ENCODE data around the gene MYO18A. TPM values are rescaled to one million over a fixed set of nuclear protein-coding genes. Genes with fewer than 3 reads are reported as not detected.

The MYO18A gene
- total and polyA plus RNA-seq, 2 experiments from 2014 or later, result 33.8 to 35.6 TPM

GRCh38 chr17:29194669-29195068 lies 14.5 kb upstream of the MYO18A start:
- no peaks in the 10 kb centered on the region for H4K20me1 ChIP-seq (ENCODE audit: insufficient read depth, poor library complexity, severe bottlenecking)
- WGBS (ENCODE audit: low lambda C conversion rate, missing lambda C conversion rate), result 89% methylated on average over 3 of the region's 3 CpGs

GRCh38 chr17:29193146-29193545 lies 12.9 kb upstream of the MYO18A start:
- Histone ChIP-seq H3K9me3 (ENCODE audit: low read depth) (no peaks in the 10 kb centered on the region), H3K4me1 (ENCODE audit: insufficient read depth) (no peaks in the 10 kb centered on the region), H3K4me2 (no peak overlapping the region), H3K36me3 (replicated peaks; ENCODE audit: insufficient read depth, low read depth) (no peaks in the 10 kb centered on the region), H2AFZ (no peak overlapping the region), H3K79me2 (no peaks in the 10 kb centered on the region), H4K20me1 (ENCODE audit: insufficient read depth, poor library complexity, severe bottlenecking) (no peaks in the 10 kb centered on the region), H3K4me3 (no peak overlapping the region), H3K27me3 (no peaks in the 10 kb centered on the region), H3K9me2 (replicated peaks; ENCODE audit: insufficient read depth) (no peaks in the 10 kb centered on the region), H3K27ac (no peak overlapping the region)
- TF ChIP-seq EZH2 (IDR thresholded peaks at IDR 0.05; ENCODE audit: borderline replicate concordance) (no peak), EZH2phosphoT487 (IDR thresholded peaks at IDR 0.05; ENCODE audit: low read depth, severe bottlenecking, unreplicated experiment) (no peak), CTCF (IDR thresholded peaks at IDR 0.05; ENCODE audit: poor library complexity) (no peak)
- WGBS (ENCODE audit: low lambda C conversion rate, missing lambda C conversion rate), result 85% methylated on average over 2 of the region's 2 CpGs
- no peak for DNase-seq (ENCODE audit: low spot score)

More at GRCh38 chr17:29194669-29195068, 14.5 kb upstream of the MYO18A start:
- TF ChIP-seq CTCF (IDR thresholded peaks at IDR 0.05; ENCODE audit: poor library complexity), result no peak
- no peak for TF ChIP-seq EZH2 (IDR thresholded peaks at IDR 0.05; ENCODE audit: borderline replicate concordance)
- TF ChIP-seq EZH2phosphoT487 (IDR thresholded peaks at IDR 0.05; ENCODE audit: low read depth, severe bottlenecking, unreplicated experiment), result no peak
- Histone ChIP-seq H3K27ac (no peak overlapping the region), H3K4me1 (ENCODE audit: insufficient read depth) (no peaks in the 10 kb centered on the region), H3K36me3 (replicated peaks; ENCODE audit: insufficient read depth, low read depth) (no peaks in the 10 kb centered on the region), H3K9me2 (replicated peaks; ENCODE audit: insufficient read depth) (no peaks in the 10 kb centered on the region), H2AFZ (no peak overlapping the region), H3K4me2 (no peak overlapping the region), H3K79me2 (no peaks in the 10 kb centered on the region), H3K4me3 (no peak overlapping the region), H3K27me3 (no peaks in the 10 kb centered on the region), H3K9me3 (ENCODE audit: low read depth) (no peaks in the 10 kb centered on the region)
- no peak for DNase-seq (ENCODE audit: low spot score)

GRCh38 chr17:29190592-29191207 lies 10.5 kb upstream of the MYO18A start:
- H3K4me1 ChIP-seq (ENCODE audit: insufficient read depth), result no peaks in the 10 kb centered on the region
- H3K79me2 ChIP-seq, result no peaks in the 10 kb centered on the region
- no peak overlapping the region for H3K4me2 ChIP-seq
- DNase-seq (ENCODE audit: low spot score), result no peak
- H3K36me3 ChIP-seq (replicated peaks; ENCODE audit: insufficient read depth, low read depth), result no peaks in the 10 kb centered on the region
- H3K9me3 ChIP-seq (ENCODE audit: low read depth), result no peaks in the 10 kb centered on the region
- no peaks in the 10 kb centered on the region for H3K27me3 ChIP-seq
- H3K4me3 ChIP-seq, result no peak overlapping the region
- H2AFZ ChIP-seq, result no peak overlapping the region
- H3K9me2 ChIP-seq (replicated peaks; ENCODE audit: insufficient read depth), result no peaks in the 10 kb centered on the region
- H4K20me1 ChIP-seq (ENCODE audit: insufficient read depth, poor library complexity, severe bottlenecking), result no peaks in the 10 kb centered on the region
- no peak for TF ChIP-seq EZH2phosphoT487 (IDR thresholded peaks at IDR 0.05; ENCODE audit: low read depth, severe bottlenecking, unreplicated experiment)
- TF ChIP-seq EZH2 (IDR thresholded peaks at IDR 0.05; ENCODE audit: borderline replicate concordance), result no peak
- no peak for TF ChIP-seq CTCF (IDR thresholded peaks at IDR 0.05; ENCODE audit: poor library complexity)
- H3K27ac ChIP-seq, result no peak overlapping the region
- 86% methylated on average over 4 of the region's 4 CpGs for WGBS (ENCODE audit: low lambda C conversion rate, missing lambda C conversion rate)
